Motor neuron (in vitro differentiated cells): ENCODE measurements around the gene HYDIN. TPM values are rescaled to one million over a fixed set of nuclear protein-coding genes. Genes with fewer than 3 reads are reported as not detected.
"Not testable (repeated sequence)": the region's sequence is repeated elsewhere in the genome, so short reads cannot be mapped to it uniquely, and the experiment has no call there.

Experiments
- ATAC-seq, 8 experiments: fragments of 200-7000 bp; cut with Tn5 transposase; replicated peaks in 6 of 8; 2 replicates each; pipeline ENCODE4 v1.8.0; 2021; ENCODE audit warnings: mild to moderate bottlenecking in 8 of 8, moderate library complexity in 8 of 8
- H3K27ac ChIP-seq, 2 donors: fragments of 250-450 bp; sonication (Bioruptor Pico); 2 replicates each; pipeline ENCODE4 v1.9.0; 2021; ENCODE audit warnings: antibody characterized with exemption in 2 of 2, mild to moderate bottlenecking in 2 of 2, moderate library complexity in 1 of 2
- H3K4me1 ChIP-seq, 2 donors: fragments of 250-450 bp; sonication (Bioruptor Pico); replicated peaks in 1 of 2; 2 replicates each; pipeline ENCODE4 v1.6.1; 2021; ENCODE audit warnings: antibody characterized with exemption in 2 of 2, mild to moderate bottlenecking in 2 of 2, moderate library complexity in 1 of 2
- H3K4me3 ChIP-seq, 5 donors: fragments of 250-450 bp; sonication (Bioruptor Pico); 2 replicates each; pipeline ENCODE4 v1.9.0; 2021; ENCODE audit warnings: antibody characterized with exemption in 5 of 5, mild to moderate bottlenecking in 5 of 5, moderate library complexity in 4 of 5
- WGBS, 10 experiments: fragments of 450-650 bp; shearing (Covaris generic); methylation state at CpG; one replicate each; pipeline ENCODE4 v1.0.0; 2022; 5-methylcytosine and 5-hydroxymethylcytosine counted together
- in situ Hi-C, 9 experiments: fragments of 400-800 bp; cut with MboI; loops; one replicate each; pipeline ENCODE4 v1.15.0; 2021; ENCODE audit warnings: low sequenced_read_pairs in 9 of 9, low pct_unique_long_range_greater_than_20kb in 2 of 9; ENCODE audit not compliant: unreplicated experiment in 9 of 9
- total RNA-seq, 8 experiments: library from RNA; unstranded; fragments of 300-600 nt; gene quantifications; 2 replicates each; pipeline versions ENCODE4 v1.2.3 to v1.2.4, GENCODE V29; 2022

The HYDIN gene
- total RNA-seq, 8 experiments from 2014 or later: 0.61 to 28.9 (median 5.3) TPM

GRCh38 chr16:71050307-71050706 lies 180.2 kb downstream of the HYDIN start:
- in situ Hi-C loops, H3K4me1 ChIP-seq, H3K4me3 ChIP-seq, H3K27ac ChIP-seq: not testable (repeated sequence)
- no CpG with 5 or more reads among the region's 2 CpGs for WGBS, 10 experiments
- peak in 1 of 8 experiments; percentile 28 for ATAC-seq

GRCh38 chr16:71039368-71040111 lies 191.0 kb downstream of the HYDIN start:
- WGBS, 10 experiments: no CpG with 5 or more reads among the region's 11 CpGs
- H3K4me1 ChIP-seq, ATAC-seq, H3K4me3 ChIP-seq, H3K27ac ChIP-seq, in situ Hi-C loops: not testable (repeated sequence)

- peak in 6 of 8 experiments; percentile 3 to 54 (median 44) for ATAC-seq
- H3K4me3 ChIP-seq, H3K27ac ChIP-seq, in situ Hi-C loops, H3K4me1 ChIP-seq: not testable (repeated sequence)
- WGBS, 10 experiments: no CpG with 5 or more reads among the region's 4 CpGs
Measured at GRCh38 chr16:71038421-71038820, 192.1 kb downstream of the HYDIN start.

GRCh38 chr16:71037987-71038386 lies 192.5 kb downstream of the HYDIN start:
- H3K27ac ChIP-seq, H3K4me1 ChIP-seq, in situ Hi-C loops, H3K4me3 ChIP-seq: not testable (repeated sequence)
- peak; percentile 24 to 100 (median 64) for ATAC-seq
- no CpG with 5 or more reads among the region's 6 CpGs for WGBS, 10 experiments

- 0 to 13% methylated on average over 1 of the region's 8 CpGs; no CpG with 5 or more reads in 8 of the 10 experiments for WGBS, 10 experiments
- H3K27ac ChIP-seq, H3K4me1 ChIP-seq, in situ Hi-C loops, H3K4me3 ChIP-seq: not testable (repeated sequence)
- peak in 6 of 8 experiments; percentile 36 to 67 (median 50) for ATAC-seq
Measured at GRCh38 chr16:71028032-71028727, 202.3 kb downstream of the HYDIN start.

- ATAC-seq, in situ Hi-C loops, H3K4me1 ChIP-seq, H3K4me3 ChIP-seq, H3K27ac ChIP-seq: not testable (repeated sequence)
- no CpG with 5 or more reads among the region's 8 CpGs for WGBS, 10 experiments
Measured at GRCh38 chr16:71027511-71027910, 203.0 kb downstream of the HYDIN start.

GRCh38 chr16:71023851-71024439 lies 206.6 kb downstream of the HYDIN start:
- no CpG with 5 or more reads among the region's 3 CpGs for WGBS, 10 experiments
- H3K4me3 ChIP-seq, H3K4me1 ChIP-seq, in situ Hi-C loops, ATAC-seq, H3K27ac ChIP-seq: not testable (repeated sequence)

- H3K4me3 ChIP-seq, in situ Hi-C loops, H3K4me1 ChIP-seq, H3K27ac ChIP-seq, ATAC-seq: not testable (repeated sequence)
- WGBS, 10 experiments: 83% methylated on average over 1 of the region's 5 CpGs; no CpG with 5 or more reads in 9 of the 10 experiments
Measured at GRCh38 chr16:71021961-71022537, 208.5 kb downstream of the HYDIN start.

GRCh38 chr16:71019067-71019682 lies 211.3 kb downstream of the HYDIN start:
- no CpG with 5 or more reads among the region's 6 CpGs for WGBS, 10 experiments
- ATAC-seq: peak in 1 of 8 experiments; percentile 62
- in situ Hi-C loops, H3K27ac ChIP-seq, H3K4me1 ChIP-seq, H3K4me3 ChIP-seq: not testable (repeated sequence)

- no CpG with 5 or more reads among the region's 10 CpGs for WGBS, 10 experiments
- H3K27ac ChIP-seq, H3K4me3 ChIP-seq, H3K4me1 ChIP-seq, in situ Hi-C loops: not testable (repeated sequence)
- peak in 5 of 8 experiments; percentile 39 to 87 (median 74) for ATAC-seq
Measured at GRCh38 chr16:71015419-71015818, 215.1 kb downstream of the HYDIN start.

GRCh38 chr16:71009440-71010223 lies 220.9 kb downstream of the HYDIN start:
- no CpG with 5 or more reads among the region's 3 CpGs for WGBS, 10 experiments
- in situ Hi-C loops, H3K4me1 ChIP-seq, H3K27ac ChIP-seq, H3K4me3 ChIP-seq: not testable (repeated sequence)
- peak in 1 of 8 experiments; percentile 50 for ATAC-seq

- no CpG with 5 or more reads among the region's 3 CpGs for WGBS, 10 experiments
- H3K27ac ChIP-seq, H3K4me3 ChIP-seq, in situ Hi-C loops, H3K4me1 ChIP-seq: not testable (repeated sequence)
- peak in 3 of 8 experiments; percentile 24 to 93 (median 36) for ATAC-seq
Measured at GRCh38 chr16:71006516-71006915, 224.0 kb downstream of the HYDIN start.
